NCI-H1694 (cell line): ENCODE data around the gene DAZAP1.

Experiments
- DNase-seq: peaks from one replicate; lab custom pipeline; 2025; lab: John Stamatoyannopoulos, UW

The DAZAP1 gene

DNA sequence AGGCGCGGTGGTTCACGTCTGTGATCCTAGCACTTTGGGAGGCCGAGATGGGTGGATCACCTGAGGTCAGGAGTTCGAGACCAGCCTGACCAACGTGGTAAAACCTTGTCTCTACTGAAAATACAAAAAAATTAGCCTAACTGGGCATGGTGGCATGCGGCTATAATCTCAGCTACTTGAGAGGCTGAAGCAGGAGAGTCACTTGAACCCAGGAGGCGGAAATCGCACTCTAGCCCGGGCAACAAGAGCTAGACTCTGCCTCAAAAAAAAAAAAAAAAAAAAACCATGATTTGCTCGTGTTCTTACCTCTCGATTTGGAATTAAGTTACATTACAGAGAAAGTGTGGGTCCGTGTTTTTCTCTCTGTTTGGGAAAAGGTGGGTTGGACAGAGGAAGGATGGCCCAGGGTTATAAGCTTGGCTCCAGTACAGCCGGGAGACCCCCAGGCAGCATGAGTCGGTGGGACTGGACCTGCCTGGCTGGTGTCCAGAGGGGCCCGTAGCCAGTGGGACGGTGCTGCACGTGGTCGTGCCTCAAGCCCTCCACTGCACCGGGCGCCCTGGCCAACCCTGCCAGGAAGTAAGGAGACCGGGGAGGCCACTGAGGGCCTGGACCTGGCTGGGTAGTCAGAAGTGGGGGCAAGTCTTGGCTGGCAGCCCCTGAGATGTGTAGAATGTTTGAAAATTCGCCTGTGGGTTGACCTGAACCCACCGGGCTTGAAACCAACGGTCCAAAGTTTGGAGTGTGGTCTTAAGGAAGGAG is 34.5 kb downstream of the DAZAP1 start:
- DNase-seq: no peak

DNA sequence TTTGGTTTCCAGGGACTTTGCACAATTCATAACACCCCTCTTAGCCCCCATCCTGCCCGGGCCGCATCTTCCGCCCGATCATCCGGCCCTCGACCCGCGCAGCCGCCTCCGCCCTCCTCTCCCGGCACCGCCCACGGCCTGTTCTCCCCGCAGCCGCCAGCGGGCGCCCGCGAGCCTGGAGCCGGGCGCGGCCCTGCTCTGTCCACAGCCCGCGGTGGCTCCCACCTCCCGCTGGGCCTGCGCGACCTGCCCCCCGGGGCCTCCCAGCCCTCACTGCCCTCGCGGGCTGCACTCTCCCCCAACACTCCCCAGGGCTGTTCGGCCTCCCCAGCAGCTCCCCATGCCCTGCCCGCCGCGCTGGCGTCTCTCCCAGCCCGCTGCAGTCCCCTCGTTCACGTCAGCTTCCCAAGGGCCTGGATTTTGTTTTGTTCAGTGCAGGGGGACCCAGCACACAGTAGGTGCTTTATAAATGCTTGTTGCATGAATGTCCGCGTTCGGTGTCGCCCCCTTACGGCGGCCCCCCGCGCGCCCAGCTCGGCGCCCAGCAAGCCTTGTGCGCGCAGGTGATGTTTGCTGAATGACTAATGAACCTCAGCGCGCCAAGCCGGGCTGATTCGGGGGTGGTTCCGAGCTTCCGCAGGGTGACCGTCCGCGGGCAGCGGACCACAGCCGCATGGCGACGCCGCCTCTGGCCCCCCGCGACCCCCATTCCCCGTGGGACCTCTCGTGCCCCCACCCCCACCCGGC is 38.0 kb downstream of the DAZAP1 start:
- DNase-seq: no peak

DNA sequence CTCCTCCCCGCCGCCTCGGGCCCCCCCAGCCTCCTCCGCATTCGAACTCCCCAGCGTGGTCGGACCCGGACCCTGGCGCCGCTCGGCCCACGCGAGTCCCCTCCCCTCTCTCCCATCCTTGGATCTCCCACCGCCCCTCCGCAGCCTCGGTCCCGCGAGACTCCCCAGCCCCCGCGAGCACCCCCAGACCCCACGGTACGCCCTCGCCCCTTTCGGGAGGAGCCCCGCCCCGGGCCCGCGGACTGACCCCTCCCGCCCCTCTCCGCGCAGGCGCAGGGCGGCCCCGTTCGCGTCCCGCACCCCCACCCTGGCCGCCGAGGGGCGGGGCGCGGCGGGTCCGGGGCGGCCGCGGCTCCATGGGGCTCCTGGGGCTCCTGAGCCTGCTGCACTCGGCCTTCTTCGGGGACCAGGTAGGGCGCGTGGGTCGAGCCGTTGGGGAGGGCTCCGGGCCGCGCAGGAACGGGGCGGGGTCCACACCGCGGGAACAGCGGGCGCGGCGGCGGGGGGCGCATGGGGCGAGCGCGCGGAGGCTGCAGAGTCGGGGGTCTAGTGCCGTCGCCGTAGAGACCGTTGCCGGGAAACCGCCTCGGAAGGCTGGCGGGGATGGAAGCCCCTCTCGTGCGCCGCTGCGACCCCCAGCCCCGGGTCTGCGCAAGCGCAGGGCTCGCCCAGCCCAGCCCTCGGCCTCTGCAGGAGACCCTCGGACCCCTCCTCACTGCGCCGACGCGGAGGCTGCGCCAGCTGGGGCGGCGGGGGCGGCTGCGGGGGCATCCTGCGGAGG is 38.7 kb downstream of the DAZAP1 start:
- peak; percentile 17 for DNase-seq

DNA sequence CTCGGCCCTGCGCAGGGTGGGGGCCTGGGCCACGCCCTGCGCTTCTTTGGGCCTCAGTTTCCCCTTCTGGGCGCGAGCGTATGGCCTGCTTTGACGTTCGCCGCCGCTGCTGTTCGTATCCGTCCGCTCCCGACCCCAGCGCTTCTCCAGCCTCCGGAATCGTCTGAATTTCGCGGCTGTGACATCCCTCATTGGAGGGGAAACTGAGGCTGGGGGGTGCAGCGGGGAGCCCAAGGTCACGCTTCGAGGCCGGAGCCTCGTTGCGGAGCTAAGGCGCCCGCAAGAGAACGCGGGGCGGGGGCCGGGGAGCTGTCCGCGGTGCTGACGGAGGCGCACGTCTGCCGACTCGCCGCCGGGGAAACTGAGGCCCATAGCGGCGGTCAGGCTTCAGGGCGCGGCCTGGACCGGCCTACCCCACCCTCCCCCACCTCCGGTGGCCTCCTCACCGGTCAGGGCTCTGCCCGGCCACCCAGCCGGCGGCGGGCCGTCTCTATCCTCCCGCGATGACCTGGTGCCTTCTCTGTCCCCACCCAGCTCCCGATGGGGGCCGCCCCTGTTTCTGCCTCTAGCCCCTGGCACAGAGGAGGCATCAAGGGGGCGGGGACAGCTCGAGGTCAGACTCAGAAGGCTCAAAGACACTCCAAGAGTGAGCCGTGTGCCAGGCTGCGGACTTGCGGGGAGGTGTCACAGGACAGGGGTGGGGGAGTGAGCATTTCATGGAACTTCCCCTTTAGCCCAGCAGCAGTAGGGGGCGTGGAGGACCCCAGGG is 39.5 kb downstream of the DAZAP1 start:
- no peak for DNase-seq

DNA sequence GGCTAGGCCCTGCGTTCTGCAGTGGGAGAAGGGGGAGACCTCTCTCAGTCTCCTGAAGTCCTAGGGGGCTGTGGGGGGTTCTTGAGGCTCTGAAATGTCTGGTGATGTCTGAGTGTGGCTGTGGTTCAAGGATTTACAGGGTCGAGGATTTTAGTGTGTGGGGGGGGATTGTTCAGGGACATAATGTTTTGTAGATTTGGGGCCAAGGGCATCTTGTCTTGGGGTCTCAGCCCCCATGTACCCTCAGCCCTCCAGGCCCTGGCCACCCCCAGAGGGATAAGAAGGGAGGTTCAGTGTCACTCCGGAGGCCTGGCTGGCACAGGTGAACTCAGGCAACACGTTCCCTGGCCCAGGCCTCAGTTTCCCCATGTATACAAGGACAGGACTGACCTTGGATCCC is 40.1 kb downstream of the DAZAP1 start:
- no peak for DNase-seq

DNA sequence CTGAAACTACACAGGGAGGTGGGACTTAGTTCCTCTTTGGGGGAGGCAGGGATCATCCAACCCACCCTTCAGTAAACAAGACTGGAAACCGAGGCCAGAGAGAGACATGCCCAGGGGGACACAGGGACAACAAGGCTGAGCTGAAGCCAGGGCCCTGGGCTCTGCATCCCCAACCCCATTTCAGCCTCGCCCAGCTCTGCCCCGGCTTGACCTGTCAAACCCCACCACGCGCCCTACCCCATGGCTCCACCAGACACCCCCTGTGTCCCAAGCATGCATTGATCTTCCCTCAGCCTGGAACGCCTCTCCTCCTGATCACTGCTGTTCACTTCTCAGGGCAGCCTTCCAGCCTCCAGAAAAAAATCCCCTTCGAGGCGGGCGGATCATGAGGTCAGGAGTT is 40.6 kb downstream of the DAZAP1 start:
- no peak for DNase-seq

DNA sequence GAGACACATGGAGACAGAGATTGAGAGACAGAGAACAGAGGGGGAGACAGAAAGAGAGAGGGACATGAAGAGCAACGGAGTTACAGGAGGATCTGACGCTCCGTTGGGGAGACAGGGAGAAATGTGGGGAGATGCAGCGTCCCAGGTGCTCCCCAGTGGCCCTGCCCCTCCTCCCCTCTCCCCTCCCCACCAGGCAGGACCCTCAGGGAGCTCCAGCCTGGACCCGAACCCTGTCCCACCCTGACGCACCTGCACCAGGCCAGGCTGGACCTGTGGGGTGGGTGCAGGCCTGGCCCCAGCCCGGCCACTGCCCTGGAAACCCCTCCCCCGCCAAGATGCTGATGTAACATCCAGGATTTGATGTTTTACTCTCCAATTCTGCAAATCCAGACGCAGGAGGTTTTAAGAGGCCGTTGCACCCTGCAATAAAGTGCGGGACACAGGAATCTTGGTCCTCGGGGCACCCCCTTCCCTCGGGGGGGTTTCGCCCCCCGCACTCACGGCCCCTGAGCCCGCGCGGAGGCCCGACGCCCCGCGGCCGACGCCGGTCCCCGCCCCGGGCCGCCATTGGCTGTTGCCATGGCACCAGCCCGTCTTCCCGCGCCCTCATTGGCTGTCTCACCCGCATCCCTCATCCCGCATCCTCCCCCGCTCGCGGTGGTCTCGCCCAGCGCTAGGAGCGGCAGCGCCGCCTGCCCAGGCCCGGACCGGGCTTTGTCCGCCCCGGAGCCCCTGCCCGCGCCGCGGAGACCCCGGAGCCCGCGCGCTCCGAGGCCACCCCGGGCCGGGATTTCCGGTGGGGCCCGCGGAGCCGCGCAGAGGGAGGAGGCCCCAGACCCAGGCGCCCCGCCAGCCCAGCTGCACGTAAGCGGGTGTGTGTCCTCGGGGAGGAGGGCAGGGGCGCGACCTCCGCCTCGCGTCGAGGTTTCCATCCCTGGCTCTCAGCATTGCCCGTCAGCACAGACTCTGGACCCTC is 42.4 kb downstream of the DAZAP1 start, which contains the start of gene APC2:
APC2 (plus strand) TSS at position 655 of the 976 bp plus-strand sequence. CDS start 2,881 bp downstream, outside the sequence.
- DNase-seq: no peak

DNA sequence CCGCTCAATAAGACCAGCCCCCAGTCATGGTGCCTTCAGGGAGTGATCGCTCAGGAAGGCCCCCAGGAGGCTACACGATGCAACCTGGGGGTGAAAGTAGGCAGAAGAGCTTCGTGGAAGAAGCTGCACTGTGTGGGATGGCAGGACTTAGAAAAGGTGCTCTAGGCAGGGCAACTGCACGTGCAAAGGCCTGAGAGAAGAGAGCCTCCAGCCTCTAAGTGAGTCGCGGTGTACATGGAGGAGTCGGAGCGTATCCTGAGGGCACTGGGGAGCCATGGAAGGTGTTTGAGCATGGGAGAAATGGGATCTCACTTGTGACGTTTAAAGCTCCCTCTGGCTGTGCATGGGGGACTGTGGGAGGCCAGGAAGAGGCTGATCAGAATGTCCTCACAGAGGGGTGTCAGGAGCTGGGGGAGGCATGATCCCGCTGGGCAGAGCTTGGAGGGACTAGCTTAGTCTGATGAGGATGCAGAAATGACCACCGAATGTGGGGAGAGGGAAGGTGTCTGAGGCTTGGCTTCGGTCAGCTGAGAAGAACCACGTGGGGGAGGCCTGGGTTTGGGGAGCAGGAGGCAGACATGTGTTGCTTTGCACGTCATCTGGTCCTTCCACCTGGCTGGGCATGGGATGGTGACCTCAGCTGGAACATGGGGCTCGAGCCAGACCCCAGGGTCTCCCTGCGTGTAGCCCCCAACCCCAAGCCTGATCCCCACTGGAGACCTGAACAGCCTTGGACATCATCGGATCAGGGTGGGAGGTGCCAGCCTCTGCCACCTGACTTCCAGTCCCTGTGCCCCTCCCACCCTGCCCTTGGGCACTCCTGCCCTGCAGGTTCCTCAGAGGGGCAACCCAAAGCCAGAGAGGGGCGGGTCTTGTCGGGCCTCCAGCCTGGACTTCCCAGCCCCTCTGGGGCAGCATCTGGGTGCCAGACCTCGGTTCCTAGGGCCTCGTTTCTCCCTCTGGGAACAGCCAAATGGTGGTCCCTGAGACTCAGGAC is 43.6 kb downstream of the DAZAP1 start:
- DNase-seq: no peak

DNA sequence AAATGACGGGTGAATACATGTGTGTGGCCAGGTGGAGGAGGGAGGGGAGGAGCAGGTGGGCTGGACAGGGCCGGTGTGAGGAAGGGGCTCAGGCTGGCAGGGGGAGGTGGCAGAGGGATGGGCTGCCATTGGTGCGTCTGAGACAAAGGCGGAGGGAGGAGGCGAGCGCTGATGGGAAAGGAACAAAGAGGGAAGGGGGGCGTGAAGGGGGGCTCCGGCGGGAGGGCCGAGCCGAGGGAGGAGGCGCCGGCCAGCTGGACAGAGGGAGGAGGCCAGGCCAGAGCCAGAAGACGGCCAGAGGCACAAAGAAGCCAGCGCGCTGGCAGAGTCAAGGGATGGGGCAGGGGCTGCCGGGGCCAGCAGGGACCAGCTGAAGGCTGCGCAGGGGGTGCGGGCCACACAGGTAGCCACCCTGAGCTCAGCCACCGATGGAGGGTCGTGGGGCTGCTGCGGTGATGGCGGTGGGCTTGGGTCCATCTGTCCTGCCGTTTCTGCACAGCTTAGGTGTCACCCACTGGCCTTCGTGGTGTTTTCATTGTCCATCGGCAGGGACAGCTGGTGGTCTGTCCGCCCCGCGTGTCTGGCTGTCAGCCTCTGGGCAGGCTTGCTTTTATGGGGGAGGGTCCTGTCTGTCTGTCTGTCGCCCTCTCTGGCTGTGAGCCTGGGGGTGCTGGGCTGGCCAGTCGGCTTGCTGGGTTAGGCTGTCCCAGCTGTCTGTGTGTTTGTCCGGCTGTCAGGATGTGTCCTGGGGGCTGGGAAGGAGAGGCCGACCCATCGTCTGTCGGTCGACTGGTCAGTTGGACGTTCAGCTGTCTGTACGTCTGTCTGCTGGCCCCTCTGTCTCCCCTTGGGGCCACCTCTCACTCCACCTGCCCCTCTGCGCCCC is 44.8 kb downstream of the DAZAP1 start:
- DNase-seq: no peak

DNA sequence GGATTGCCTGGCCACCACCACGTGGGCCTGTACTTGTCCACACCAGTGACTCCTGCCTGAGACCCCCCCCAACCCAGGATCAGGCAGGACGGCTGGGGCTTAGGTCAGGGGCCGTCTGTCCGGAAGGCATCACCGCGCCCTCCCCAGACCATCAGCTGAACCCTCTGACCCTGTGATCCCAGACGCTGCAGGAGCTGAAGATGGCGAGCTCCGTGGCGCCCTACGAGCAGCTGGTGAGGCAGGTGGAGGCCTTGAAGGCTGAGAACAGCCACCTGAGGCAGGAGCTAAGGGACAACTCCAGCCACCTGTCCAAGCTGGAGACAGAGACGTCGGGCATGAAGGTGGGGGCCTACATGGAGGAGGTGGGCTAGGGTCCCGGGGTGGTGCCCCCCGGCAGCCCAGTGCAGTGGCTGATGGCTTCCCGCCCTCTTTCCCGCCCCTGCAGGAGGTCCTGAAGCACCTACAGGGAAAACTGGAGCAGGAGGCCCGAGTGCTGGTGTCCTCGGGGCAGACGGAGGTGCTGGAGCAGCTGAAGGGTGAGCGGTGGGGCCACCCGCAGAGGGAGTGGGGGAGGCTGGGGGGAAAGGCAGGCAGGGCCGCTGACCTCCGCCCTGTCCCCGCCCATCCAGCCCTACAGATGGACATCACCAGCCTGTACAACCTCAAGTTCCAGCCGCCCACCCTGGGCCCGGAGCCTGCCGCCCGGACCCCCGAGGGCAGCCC is 45.6 kb downstream of the DAZAP1 start:
- no peak for DNase-seq

DNA sequence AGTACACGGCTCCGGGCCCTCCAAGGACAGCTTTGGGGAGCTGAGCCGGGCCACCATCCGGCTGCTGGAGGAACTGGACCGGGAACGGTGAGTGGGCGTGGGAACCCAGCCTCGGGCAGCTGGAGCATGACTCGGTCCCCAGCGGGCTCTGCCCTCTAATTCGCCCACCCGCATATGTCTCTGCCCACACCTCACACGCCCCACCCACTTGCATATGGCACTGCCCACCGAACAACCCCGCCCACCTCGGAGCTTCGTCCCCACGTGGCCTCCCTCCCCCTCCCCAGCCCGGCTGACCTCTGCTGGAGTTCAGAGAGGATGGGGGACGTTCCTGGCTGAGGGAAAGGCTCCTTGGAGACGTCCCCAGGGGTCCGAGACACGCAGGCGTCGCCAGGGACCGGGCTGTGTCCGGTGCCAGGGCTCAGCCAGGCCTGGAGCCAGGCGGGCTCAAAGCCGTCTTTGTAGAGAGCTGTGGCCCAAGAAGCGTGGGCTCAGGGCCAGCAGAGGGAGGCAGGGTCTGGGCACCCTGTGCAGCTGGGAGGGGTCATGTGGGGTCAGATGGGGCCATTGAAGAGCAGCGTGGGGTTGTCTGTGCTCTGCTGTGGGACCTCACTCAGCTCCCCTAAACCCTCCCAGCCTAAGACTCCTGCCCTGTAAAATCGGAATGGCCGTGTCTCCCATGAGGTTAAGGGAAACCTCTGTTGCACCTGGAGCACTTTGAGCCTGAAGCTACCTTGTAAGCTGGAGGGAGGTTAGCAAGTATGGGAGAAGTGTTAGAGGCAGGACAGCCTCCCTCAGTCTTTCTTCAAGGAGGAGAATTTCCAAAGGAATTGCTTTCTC is 46.4 kb downstream of the DAZAP1 start:
- DNase-seq: no peak

DNA sequence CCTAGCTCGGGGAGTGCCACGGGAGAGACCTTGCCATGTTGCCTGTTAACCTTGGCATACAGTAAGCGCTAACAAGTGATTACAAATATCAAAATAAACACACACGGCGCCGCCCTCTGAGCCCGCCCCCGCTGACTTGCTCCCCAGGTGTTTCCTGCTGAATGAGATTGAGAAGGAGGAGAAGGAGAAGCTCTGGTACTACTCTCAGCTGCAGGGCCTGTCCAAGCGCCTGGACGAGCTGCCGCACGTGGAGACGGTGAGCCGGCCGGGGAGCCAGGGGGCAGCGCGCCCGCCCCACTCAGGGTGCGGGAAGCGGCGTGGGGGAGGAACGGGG is 47.6 kb downstream of the DAZAP1 start:
- no peak for DNase-seq

DNA sequence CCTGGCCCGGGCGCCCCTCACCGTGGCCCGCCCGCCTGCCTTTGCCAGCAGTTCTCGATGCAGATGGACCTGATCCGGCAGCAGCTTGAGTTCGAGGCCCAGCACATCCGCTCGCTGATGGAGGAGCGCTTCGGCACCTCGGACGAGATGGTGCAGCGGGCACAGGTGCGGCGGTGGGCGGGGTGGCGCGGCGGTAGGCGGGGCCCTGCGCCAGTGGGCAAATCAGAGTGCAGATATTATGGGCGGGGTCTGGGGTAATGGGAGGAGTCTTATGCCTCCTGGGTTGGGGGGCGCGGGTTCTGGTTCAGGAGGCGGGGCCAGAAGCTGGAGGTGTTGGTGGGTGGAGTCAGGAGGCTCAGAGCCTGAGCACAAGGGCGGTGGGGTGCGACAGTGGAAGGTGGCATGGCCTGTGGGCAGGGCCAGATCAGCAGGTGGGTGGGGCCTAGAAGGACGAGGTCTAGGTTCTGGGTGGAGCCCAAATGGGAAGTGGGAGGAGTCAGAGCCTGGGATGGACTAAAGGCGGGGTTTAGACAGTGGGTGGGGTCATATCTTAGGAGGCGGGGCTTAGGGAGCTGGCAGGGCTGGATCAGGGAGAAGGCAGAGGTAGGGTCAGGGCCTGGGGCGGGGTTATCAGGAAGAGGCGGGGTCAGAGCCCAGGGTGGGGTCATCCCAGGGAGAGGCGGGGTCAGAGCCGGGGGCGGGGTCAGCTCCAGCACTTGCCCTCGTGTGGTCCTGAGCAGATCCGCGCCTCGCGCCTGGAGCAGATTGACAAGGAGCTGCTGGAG is 48.1 kb downstream of the DAZAP1 start:
- no peak for DNase-seq

DNA sequence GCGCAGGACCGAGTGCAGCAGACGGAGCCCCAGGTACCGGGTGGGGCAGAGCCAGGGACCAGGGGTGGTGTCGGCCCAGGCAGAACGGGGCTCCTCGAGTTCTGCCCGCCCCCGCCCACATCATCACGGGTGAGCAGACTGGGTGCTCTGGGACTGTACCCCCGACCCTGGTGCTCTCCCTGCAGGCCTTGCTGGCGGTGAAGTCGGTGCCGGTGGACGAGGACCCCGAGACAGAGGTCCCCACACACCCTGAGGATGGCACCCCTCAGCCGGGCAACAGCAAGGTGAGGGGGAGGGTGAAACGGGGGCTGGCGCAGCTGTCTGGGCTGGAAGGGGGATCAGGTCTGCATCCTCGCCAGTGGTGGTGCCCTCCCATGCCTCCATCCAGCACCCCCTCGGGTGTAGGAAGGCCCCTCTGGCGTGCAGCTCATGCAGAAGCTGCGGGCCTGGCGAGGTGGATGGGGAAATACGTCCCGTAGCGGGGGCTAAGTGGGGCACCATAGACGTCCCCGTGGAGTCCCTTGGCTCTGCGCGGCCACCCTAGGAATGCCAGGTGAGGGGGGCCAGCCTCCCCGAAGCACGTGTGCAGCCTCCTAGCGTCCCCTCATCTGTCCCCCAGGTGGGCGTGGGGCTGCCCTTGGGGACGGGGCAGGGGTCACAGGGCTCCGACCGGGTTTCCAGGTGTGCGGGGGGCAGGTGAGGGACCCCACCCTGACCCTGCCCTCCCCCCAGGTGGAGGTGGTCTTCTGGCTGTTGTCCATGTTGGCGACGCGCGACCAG is 48.9 kb downstream of the DAZAP1 start:
- no peak for DNase-seq

DNA sequence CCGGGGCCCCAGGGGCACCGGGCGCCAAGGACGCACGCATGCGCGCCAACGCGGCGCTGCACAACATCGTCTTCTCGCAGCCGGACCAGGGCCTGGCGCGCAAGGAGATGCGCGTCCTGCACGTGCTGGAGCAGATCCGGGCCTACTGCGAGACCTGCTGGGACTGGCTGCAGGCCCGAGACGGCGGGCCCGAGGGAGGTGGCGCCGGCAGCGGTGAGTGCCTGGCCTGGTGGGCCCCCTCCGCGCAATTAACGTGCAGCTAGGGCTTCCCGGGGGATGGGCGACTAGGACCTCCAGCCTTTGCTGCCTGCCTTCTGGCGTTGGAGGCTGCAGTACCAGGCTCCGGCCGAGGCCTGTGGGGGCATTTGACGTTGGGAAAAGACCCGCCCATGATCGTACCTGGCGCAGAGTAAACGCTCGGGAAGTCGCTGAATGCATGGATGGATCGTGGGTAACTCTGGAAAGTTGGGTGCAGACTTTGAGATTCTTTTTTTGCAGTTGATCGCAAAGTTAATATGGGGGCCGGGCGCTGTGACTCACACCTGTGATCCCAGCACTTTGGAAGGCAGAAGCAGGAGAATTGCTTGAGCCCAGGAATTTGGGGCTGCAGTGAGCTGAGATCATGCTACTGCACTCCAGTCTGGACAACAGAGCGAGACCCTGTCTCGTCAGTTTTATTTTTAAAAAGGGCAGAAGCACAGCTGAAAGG is 49.8 kb downstream of the DAZAP1 start:
- DNase-seq: no peak
